GM18499 (cell line): ENCODE data around the gene ZNF418.

Source experiments
- ATAC-seq: cut with Tn5 transposase; IDR thresholded peaks from one replicate; pipeline ENCODE4 v1.9.1; 2021; ENCODE audit warnings: moderate number of reproducible peaks; ENCODE audit not compliant: insufficient read depth, unreplicated experiment

Gene ZNF418

DNA sequence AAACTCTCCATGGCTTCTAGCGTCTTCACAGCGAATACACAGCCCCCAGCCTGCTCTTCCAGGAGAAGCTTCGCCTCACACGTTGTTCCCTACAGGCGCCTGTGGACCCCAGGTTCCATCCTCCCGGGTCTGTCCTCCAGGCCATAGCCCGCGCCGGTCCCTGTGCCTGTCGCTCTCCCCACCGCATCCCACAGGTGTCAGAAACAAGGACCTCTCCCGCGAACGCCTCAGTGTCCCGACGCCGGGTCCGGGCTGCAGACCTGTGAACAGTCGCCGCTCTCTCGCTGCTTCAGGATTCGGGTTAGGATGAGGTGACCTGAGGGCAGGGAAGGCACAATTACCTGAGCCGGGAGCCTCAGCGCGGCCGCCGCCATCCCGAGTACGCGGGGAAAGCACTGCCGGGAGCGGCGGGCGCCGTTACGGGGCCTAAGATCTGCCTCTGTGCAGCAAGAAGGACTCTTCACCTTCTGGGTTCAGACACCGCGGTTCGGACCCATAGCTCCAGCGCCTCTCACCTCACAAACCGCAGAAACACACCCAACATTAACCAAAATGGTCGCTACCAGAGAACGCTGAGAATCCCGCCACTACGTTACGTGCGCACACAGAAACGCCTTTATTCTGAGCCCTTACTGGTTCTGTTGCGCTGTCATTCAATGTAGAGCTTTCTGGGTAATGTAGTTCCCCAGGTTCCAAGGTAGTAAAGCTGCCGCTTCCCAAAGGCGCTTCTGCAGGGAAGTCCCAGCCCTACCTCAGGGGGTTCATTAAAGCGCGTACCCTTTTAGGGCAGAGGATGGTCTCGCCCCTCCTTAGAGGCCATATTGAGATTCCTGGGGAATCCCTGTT is at the start of gene ZNF418:
TSS of gene ZNF418 (minus strand) at position 583 of the 846 bp plus-strand sequence. CDS start 1,580 bp downstream, outside the sequence.
- no peak for ATAC-seq

DNA sequence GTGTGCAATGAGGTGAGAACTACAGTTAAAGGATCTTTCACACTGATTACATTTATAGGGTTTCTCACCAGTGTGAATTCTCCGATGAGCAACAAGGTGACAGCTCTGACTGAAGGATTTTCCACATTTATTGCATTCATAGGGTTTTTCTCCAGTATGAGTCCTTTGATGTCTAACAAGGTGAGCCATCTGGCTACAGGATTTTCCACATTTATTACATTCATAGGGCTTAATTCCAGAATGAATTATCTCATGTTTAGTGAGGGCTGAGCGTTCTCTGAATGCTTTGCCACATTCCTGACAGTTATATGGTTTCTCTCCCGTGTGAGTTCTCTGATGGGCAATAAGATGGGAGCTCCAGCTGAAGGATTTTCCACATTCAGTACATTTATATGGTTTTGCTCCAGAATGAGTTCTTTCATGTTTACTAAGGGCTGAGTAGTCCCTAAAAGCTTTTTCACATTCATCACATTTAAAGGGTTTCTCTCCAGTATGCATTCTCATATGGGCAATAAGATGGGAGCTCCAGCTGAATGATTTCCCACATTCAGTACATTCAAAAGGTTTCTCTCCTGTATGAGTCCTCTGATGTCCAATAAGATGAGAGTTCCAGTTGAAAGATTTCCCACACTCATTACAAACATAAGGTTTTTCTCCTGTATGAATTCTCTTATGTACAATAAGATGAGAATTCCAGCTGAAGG is 43.5 kb upstream of the ZNF418 start:
- ATAC-seq: no peak

DNA sequence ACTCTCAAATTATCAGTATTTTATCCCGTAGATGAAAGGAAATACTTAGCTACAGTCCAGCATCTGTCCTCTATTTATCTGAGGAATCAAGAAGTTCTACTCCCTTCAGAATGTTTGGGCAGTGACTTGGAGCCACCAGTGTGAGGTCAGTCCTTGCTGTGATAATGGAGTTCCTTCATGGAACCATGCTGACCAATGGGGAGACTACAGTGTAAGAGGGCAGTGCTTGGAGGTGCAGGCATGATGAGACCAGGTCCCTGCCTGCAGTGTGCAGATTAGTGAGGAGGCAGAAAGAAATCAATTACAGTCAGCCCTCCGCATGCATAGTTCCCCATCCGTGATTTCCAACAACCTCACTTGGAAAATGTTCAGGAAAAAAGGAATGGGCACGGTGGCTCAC is 39.2 kb upstream of the ZNF418 start, which contains the start of gene C19orf18:
TSS of gene C19orf18 (minus strand) at position 101 of the 400 bp plus-strand sequence. CDS start 102 bp downstream, outside the sequence.
- ATAC-seq: no peak

DNA sequence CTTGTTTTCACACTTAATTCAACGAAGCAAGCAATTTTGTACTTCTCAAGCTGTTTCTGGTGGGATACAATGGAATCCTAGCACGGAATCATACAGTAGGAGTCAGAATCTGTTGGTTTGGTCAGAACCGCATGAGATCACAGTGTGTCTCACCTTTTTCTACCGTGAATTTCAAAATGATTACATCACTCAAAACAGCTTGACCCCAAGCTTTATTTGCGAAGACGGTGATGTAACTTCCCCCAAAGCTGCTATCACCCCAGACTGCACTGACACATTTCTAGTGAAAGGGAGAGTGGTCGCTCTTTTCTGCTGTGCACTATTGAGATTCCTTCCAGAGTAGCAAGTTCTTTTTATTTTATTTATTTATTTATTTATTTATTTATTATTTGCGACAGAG is 29.6 kb upstream of the ZNF418 start:
- ATAC-seq: no peak

DNA sequence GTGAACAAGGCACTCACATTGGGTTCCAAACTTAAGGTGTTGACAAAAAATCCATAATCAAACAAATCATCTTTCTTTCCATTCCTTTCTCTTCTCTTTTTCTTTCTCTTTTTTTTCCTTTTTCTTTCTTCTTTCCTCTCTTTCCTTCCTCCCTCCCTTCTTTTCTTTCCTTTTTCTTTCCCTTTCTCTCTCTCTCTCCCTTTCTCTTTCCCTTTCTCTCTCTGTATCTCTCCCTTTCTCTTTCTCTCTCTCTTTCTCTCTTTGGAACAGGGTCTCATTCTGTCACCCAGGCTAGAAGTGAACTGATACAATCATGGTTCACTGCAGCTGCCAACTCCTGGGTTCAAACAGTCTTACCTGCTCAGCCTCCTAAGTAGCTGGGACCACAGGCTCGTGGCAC is 26.6 kb upstream of the ZNF418 start:
- no peak for ATAC-seq

DNA sequence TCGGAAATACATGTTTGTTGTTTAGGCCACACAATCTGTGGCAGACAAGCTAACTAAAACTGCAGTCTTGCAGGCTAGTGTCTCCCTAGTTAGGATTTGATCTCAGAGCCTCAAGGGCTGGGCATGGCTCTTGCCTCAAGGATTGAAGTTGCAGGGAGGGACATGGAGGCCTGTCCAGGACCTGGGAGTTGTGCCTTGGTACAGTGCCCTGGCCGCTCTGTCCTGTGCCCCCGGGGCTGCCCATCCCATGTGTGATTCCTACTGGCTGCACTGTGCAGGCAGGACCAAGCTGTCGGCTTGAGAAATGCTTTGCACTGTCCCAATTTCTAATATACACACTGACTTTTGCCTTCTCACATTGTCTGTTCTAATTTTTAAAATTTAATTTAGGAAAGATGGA is 19.8 kb upstream of the ZNF418 start:
- no peak for ATAC-seq

DNA sequence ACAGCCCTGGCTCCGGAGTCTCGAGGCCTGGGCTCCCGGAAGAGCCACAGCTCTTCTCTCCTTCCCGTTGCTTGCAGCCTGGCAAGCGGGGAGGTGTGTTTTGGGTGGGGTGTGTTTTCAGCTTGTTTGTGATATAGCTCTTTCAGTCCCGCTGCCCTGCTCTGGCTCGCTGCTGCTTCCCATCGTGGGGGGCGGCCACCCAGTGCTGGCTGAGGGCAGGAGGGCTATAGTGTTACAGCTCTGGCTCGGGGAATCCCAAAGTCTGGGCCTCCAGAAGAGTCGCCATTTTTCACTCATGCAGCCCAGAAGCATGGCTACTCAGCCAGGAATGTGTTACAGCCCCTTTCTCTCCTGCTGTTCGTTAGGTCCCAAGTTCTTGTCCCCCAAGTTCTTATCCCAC is 14.5 kb upstream of the ZNF418 start:
- ATAC-seq: no peak

DNA sequence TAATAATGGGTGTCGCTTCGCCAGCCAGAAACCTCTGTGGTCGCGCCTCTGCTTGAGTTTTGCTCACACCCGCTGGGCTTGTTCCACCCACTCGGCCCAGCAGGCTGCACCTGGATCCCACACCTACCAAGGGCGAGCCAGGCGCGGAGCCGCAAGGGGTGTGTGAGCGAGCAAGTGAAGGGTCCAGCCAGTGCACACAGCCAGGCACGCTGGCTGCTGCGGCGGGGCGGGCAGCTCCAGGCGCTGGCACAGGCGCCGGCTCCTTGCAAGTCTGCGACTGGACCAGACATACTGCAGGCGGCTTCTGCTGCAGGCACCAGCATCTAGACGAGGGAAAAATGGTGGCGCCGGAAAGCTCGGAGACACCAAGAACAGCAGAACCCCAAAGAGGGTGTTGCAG is 14.1 kb upstream of the ZNF418 start:
- no peak for ATAC-seq

DNA sequence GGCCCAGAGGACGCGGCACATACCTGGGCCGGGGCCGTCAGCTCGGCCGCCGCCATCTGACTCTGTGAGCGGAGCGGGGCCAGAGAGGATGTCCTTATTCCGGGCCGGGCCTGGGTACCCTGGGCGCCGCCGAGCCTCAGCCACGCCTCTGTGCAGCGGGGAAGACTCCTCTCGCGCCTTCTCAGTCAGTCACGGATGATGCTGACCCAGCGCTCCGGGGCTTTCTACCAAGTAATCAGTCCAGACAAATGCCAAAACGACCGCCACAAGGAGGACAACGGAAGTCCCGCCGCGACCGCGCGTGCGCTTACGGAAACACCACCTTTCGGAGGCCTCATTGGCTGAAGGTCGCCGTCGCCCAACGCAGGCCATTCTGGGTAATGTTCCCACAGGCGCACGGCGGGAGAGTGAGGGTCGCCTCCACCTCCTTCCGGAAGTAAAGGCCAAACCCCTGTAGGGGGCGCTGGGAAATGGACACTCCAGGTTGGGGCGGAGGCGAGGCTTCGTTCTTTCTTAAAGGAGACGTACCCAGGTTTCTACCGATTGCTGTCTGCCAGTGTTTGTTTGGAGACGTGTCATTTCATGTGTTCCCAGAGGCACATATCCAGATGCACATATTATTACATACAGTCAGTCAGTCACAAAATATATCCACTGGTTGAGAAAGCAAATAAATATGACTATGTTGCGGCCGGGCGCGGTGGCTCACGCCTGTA is 12.4 kb upstream of the ZNF418 start, which contains the start of gene ZNF256:
TSS of gene ZNF256 (minus strand) at position 288 of the 716 bp plus-strand sequence. CDS start at position 56, 232 bp downstream.
- no peak for ATAC-seq

DNA sequence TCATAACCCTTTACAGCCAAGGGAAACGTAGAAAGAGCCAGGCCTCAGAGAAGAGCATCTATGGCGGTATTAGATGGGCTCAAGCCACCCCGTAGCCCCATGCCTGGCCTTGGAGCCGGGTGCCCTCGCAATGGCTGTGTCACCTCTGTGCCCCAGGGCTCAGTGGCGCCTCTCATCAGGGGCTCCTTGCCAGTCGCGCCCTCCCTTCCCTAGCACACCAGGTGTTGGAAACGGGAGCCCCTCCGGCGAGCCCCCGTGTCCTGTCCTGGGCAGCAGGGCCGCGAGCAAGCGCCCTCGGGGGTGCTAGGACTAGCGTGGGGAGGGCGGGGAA is 11.9 kb upstream of the ZNF418 start:
- ATAC-seq: no peak

DNA sequence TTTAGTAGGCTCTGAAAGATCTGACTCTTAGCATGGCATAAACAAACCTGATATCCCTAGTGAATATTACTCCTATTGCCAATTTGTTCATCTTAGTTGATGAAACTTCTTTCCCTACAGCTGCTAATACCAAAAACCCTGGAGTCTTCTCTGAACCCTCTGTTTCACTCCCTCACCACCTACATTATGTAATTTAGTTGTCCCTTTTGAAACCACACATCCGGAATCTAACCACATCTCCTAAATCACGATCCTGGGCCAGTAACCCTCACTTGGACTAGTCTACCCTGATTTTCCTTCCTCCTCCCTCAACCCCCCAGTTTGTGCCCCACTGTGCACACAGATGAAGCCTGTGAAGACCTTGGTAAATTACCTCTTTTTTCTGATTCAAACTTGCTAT is 11.1 kb upstream of the ZNF418 start:
- ATAC-seq: no peak

DNA sequence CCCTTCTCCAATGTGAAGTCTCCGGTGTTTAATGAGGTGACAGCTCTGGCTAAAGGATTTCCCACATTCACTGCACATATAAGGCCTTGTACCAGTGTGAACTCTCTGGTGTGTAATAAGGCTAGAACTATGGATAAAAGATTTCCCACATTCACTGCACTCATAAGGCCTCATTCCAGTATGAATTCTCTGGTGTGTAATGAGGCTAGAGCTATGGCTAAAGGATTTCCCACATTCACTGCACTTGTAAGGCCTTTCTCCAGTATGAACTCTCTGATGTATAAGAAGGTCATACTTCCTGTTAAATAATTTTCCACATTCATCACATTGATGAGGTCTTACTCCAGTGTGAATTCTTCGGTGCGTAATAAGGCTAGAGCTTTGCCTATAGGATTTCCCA is 6.4 kb upstream of the ZNF418 start:
- ATAC-seq: no peak

DNA sequence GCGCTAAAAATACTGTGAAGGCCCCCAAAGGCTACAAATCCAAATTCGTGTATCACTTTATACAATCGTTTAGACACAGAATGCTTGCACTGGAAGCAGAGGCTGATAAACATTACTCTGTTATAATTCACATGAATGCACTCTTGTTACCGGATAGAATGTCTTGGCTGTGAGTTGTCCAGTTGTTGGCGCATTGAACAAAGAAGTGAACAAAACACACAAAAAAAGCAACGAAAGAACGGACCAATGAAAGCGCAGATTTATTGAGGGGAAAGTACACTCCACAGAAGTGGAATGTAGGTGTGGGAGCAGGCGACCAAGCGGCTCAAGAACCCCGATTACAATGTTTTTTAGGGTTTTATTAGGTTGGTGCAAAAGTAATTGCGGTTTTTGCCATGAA is 529 bp upstream of the ZNF418 start:
- no peak for ATAC-seq

DNA sequence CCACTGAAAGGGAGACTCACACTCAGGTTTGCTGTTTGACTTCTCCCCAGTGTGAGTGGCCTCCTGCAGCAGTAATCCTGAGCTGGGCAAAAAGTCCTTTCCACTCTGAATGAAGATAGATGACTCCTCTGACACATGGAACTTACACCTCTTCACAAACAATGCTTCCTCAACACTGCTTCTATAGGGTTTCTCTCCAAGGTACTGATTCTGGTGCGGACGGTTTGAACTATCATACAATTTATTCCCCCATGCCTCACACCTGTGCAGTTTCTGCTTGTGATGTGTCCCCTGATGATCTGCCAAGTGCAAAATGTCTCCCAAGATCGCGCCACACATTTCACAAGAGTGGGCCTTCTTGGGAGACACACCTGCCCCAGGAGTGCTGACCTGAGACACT is 7.6 kb downstream of the ZNF418 start:
- no peak for ATAC-seq

DNA sequence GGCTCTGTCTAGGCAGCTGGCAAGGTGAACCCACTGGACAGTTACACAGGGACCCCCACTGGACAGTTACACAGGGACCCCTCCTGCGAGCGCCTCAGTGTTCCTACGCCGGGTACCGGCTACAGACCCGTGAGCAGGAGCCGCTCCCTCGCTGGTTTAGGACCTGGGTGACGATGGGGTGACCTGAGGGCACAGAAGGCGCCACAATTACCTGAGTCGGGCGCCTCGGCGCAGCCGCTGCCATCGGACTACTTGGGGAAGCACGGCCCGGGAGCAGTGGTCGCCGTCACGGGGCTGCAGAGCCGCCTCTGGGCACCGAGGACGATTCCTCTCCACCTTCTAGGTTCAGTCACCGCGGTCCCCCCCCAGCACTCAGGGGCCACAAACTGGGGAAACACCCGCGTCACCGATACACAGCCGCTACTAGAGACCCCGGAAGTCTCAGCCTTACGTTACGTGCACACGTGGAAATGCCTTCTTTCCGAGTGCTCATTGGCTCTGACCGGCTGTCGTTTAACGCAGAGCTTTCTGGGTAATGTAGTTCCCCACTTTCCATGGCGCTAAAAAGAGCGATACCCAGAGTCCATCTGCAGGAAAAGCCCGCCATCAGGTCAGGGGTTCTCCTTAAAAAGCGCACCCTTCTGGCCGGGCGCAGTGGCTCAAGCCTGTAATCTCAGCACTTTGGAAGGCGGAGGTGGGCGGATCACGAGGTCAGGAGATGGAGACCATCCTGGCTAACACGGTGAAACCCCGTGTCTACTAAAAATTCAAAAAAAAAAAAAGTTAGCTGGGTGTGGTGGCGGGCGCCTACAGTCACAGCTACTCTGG is 18.8 kb downstream of the ZNF418 start, which contains the start of gene ZNF417:
TSS of gene ZNF417 (minus strand) at position 425 of the 828 bp plus-strand sequence. CDS start at position 244, 181 bp downstream.
- ATAC-seq: peak; percentile 82

DNA sequence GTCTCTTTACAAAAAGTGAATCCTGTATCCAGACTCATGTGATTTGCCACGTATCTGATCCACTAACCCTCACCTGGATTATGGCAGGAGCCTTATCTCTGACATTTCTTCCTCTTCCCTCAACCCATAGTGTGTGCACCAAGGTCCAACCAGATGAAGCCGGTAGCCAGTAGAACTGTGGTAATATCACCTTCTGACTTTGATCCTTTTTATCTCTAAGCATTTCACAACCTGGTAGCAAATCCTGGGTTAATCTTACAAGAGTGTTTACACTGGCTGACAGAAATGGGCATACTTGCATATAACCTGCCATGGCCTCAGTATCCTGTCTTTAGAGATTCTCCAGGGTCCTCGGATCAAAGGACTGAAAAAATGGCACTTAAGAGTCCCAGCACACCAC is 20.7 kb downstream of the ZNF418 start:
- ATAC-seq: no peak

DNA sequence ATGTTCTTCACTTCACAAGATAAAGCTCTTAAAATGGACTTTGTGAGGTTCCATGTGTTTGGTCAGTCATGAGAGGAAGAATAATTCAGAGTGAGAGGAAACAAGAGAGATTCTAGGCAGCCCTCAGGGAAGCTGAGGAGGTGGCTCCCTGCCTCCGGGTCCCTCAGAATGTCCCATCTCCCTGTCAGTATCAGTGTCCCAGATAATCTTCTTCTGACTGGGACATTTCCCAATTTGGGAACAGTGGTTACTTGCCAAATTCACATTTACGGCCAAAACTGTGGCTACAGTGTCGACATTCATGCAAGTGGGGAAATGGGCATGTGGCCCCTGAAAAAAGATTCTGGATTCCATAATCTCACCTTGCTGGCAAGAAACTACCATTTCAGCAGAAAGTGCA is 27.8 kb downstream of the ZNF418 start:
- ATAC-seq: no peak

DNA sequence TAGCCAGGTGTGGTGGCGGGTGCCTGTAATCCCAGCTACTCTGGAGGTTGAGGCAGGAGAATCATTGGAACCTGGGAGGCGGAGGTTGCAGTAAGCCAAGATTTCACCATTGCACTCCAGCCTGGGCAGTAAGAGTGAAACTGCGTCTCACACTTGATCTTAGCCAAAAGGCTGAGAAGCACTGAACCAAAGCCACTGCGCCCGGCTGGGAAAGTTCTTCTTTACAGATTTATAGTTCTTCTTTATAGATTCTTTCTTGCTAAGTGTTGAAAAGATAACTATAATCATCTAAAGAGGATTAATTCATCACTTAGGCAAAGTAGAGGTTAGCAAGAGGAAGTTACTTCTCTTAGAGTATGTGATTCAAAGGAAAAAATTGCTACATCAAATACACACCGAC is 29.9 kb downstream of the ZNF418 start:
- no peak for ATAC-seq

DNA sequence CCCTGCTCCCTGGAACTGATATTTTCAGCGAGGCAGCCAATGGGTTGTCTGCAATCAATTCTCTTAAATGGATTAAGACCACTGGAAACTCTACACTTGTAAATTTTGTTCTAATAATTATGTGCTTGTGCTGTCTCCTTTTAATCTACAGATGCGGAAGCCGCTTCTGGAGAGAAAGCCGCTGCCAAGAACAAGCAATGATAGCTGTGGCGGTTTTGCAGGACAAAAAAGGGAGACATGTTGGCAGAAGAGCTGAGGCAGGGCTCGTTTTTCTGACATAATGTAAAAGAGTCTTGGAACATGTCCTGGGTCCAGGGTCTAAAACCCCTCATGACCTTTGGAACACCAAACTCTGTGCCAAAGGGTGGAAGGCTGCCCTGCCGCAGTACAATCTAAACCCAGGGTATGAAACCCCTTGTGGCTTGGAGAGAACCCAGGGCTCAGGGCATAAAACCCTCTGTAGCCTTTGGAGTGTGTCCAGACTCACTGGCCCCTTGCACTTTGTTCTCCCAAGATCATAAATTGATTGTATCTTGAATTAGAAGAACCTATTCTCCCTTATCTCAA is 31.5 kb downstream of the ZNF418 start:
- no peak for ATAC-seq

DNA sequence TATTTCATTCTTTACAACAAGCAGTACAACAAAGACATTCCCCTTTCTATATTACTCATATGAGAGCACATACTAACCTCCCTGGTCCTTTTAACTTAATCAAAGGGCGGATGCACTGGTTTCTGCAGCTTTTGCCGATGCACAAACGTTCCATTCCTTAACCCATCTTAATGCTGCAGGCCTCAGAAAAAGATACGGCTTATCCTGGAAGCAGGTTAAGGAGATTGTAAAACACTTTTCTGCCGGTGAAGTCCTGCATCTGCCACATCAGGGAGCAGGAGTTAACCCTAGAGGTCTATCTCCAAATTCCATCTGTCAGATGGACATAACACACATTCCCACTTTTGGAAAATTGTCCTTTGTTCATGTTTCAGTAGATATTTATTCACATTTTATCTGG is 34.9 kb downstream of the ZNF418 start:
- no peak for ATAC-seq
